ENCODE data around the gene HPN.
"Not testable (repeated sequence)": the region's sequence is repeated elsewhere in the genome, so short reads cannot be mapped to it uniquely, and the experiment has no call there.

The HPN gene

GRCh38 chr19:35042056-35042730 is 672 bp downstream of the HPN start:
- no peak for DNase-seq (ENCODE audit: low spot score)
- no peak for FAIRE-seq

DNA sequence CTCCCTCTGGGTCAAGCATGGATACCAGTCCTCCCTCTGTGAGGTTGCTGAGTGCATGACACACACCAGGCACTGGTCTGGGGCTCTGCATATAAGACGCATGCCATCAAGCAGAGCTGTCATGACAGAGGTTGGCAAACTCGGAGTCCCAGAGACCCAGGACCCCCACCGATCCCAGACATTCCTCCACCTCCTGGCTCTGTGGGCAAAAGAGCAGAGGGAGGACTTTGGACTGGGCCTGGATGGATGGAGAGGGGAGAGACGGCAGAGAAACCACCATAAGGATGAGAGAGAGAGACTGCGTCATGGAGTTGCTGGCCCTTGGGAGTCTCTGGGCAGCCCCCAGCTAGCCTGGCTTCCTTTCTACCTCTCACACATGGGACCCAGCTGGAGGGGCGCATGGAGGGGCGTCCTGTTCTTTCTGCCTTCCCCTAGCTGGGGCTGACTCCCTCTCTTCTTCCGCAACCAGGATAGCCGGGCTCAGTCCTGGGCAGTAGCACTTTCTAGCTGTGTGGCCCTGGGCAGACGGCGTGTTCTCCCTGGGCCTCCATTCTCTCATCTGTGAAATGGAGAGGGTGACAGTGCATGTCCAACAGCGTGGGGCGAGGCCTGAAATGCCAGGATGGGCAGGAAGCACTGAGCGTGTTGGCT is 1.6 kb downstream of the HPN start:
- DNase-seq (ENCODE audit: low spot score), result no peak

DNA sequence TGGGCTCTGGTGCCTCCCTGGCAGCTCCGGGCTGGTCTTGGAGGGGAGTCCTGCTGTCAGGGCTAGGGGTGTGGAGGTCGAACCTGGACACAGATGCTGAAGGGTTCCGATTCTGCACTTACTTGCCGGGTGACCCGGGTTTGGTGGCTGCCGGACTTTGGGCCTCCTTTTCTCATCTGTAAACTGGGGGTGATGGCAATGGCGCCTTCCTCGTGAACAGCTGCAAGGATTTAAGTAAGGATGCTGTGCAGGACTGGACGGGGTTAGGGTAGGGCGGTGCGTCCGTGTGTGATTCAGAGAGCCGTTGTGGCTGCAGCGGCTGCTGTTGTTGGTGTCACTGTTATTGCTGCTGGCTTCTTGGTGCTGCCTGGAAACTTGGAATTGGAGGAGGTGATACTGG is 2.4 kb downstream of the HPN start:
- FAIRE-seq, result no peak

More for the DNA sequence above, 1.6 kb downstream of the HPN start:
- FAIRE-seq, result no peak

GRCh38 chr19:35044317-35045117 is 3.0 kb downstream of the HPN start:
- DNase-seq (ENCODE audit: low spot score) (no peak), FAIRE-seq (no peak)

More for the DNA sequence above, 2.4 kb downstream of the HPN start:
- no peak for DNase-seq (ENCODE audit: low spot score)

DNA sequence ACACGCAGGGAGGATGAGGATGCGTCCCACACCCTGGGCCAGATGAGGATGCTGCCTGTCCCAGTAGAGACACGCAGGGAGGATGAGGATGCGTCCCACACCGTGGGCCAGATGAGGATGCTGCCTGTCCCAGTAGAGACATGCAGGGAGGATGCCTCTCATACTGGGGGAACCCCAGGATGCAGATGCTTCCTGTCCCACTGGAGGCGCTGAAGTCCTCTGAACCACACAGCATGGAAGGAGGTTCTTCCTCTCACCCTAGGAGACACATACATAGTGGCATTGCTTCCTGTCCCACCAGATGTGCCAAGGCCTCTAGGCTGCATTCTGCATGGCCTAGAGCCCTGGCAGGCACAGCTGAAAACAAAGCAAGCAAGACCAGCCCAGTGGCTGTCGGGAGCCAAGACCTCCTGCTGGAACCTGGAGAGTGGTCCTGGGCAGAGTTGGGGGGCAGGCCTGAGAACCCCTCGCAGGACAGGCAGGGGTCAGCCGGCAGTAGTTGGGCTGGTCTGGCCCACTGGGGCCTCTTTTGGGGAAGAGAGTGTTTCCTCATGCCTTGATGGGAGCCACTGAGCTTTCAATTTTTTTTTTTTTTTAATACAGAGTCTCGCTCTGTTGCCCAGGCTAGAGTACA is 4.3 kb downstream of the HPN start:
- FAIRE-seq (no peak), DNase-seq (ENCODE audit: low spot score) (no peak)

GRCh38 chr19:35046461-35046860 is 4.9 kb downstream of the HPN start:
- DNase-seq (ENCODE audit: low spot score) (no peak), FAIRE-seq (no peak)

- no peak for DNase-seq (ENCODE audit: low spot score)
These were observed 7.4 kb downstream of the HPN start for GRCh38 chr19:35048911-35049411.

GRCh38 chr19:35049456-35049855 is 7.9 kb downstream of the HPN start:
- FAIRE-seq, result no peak
- no peak for DNase-seq (ENCODE audit: low spot score)

More at GRCh38 chr19:35048911-35049411, 7.4 kb downstream of the HPN start:
- no peak for FAIRE-seq

DNA sequence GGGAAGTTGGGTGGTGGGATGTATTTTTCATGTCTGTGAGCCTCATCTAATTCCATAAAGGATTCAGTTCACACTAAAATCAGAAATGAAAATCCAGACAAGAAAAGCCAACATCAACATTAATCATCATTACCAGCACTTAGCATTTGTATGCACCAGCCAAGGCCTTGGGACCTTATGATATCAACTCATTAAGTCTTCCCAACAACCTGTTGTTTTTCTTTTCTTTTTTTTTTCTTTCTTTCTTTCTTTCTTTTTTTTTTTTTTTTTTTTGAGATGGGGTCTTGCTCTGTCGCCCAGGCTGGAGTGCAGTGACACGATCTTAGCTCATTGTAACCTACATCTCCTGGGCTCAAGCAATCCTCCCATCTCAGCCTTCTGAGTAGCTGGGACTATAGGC is 9.1 kb downstream of the HPN start:
- FAIRE-seq; DNase-seq (ENCODE audit: low spot score): not testable (repeated sequence)

DNA sequence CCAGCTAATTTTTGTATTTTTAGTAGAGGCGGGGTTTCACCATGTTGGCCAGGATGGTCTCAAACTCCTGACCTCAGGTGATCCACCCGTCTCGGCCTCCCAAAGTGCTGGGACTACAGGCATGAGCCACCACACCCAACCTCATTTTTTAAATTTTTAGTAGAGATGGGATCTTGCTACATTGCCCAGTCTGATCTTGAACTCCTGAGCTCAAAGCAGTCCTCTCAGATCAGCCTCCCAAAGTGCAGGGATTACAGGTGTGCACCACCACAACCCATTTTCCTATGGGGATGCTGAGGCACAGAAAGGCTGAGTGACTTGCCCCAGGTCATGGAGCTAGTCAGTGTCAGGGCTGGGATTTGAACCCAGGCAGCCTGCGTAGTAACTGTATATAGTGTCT is 9.7 kb downstream of the HPN start:
- FAIRE-seq; DNase-seq (ENCODE audit: low spot score): not testable (repeated sequence)

- FAIRE-seq (no peak), DNase-seq (ENCODE audit: low spot score) (no peak)
These were observed 10.3 kb downstream of the HPN start for GRCh38 chr19:35051796-35052195.

- FAIRE-seq (no peak), DNase-seq (ENCODE audit: low spot score) (no peak)
These were observed 11.2 kb downstream of the HPN start for GRCh38 chr19:35052599-35053190.

GRCh38 chr19:35053667-35054293 is 12.3 kb downstream of the HPN start:
- no peak for FAIRE-seq
- DNase-seq (ENCODE audit: low spot score), result no peak

GRCh38 chr19:35054626-35055025 is 13.1 kb downstream of the HPN start:
- FAIRE-seq (no peak), DNase-seq (ENCODE audit: low spot score) (no peak)

DNA sequence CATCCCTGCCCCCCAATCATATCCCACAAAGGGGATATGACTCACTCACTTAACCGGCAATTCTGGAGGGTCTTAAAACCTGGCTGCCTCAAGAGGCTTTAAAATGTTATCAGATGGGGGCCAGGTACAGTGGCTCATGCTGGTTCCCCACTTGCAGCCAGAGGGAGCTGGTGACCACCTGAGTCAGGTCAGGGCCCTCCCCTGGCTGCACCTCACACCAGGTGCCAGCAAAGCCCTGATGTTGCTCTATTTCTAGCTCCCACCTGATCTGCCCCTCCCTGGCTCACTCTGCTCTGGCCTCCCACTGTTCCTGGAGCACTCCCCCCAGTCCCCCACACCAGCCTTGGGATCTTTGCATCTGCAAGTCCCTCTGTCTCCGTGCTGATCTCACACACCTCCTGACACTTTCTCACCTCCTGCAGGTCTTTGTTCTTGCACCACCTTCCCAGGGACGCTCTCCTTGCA is 14.2 kb downstream of the HPN start:
- FAIRE-seq (no peak), DNase-seq (ENCODE audit: low spot score) (no peak)

DNA sequence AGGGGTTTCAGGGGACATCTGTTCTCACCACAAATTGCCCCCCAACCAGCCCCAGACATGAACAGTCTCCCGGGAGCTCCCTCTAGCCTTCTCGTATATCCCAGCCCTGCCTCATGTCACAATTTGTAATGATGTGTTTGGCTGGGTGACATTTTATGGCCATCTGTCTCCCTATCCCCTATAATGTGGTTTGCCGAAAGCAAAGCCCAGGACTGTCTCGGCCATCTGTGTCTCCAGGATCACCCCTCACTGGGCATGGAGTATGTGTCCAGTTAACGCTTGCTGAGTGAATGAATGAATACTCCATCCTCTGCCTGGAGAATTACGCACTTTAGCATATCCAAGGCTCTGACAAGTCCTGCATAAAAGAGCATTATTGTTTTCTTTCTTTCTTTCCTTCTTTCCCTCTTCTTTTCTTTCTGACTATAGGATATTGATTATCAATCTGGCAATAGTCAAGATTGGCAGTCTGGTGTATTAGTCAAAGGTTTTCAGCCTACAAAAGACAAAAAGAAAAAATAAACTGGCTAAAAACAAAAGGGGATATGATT is 15.1 kb downstream of the HPN start:
- DNase-seq (ENCODE audit: low spot score), result no peak
- no peak for FAIRE-seq

DNA sequence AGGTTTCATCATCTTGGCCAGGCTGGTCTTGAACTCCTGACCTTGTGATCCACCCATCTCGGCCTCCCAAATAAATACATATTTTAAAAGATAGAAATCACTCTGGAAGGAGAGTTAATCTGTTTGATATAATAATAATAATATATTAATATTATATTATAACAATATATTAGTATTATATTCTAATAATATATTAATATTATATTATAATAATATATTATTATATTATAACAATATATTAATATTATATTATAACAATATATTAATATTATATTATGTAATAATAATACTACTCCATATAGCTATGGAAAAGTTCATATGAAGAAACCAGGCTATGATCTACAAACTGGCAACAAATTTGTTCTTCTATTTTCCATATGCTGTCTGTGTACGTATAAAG is 16.8 kb downstream of the HPN start:
- FAIRE-seq (peak; percentile 66), DNase-seq (ENCODE audit: low spot score) (no peak)

GRCh38 chr19:35059006-35059798 is 17.7 kb downstream of the HPN start:
- DNase-seq (ENCODE audit: low spot score) (no peak), FAIRE-seq (no peak)

- FAIRE-seq, result no peak
These were observed 18.2 kb downstream of the HPN start for GRCh38 chr19:35059799-35060091.

More at GRCh38 chr19:35059799-35060091, 18.2 kb downstream of the HPN start:
- no peak for DNase-seq (ENCODE audit: low spot score)

Data from RCC 7860 (cell line).